Sigmoid colon (tissue), 7 donors: Measurements from ENCODE around the gene NRXN3. TPM values are rescaled to one million over a fixed set of nuclear protein-coding genes. Genes with fewer than 3 reads are reported as not detected.

Experiments used
- DNase-seq: peaks from one replicate; pipeline ENCODE4 v3.0.0-alpha.2; 2019
- H3K27ac ChIP-seq, 4 donors: fragments of 200-600 bp; sonication (generic); one replicate each; pipeline ENCODE4 v1.5.1; 2016 to 2019; ENCODE audit warnings: mild to moderate bottlenecking in 1 of 4
- H3K27me3 ChIP-seq, 3 donors: fragments of 200-600 bp; sonication (generic); one replicate each; pipeline ENCODE4 v1.5.1; 2019; ENCODE audit warnings: mild to moderate bottlenecking in 1 of 3
- H3K36me3 ChIP-seq, 4 donors: fragments of 200-600 bp; sonication (generic); one replicate each; pipeline ENCODE4 v1.5.1; 2016 to 2019
- H3K4me1 ChIP-seq, 4 donors: fragments of 200-600 bp; sonication (generic); one replicate each; pipeline ENCODE4 v1.5.1; 2017 to 2019
- H3K4me3 ChIP-seq, 4 donors: fragments of 200-600 bp; sonication (generic); one replicate each; pipeline ENCODE4 v1.5.1; 2017 to 2019; ENCODE audit warnings: mild to moderate bottlenecking in 2 of 4, moderate library complexity in 1 of 4
- H3K9me3 ChIP-seq, 4 donors: fragments of 200-600 bp in 3 of 4; sonication (generic) in 3 of 4; one replicate each; pipeline versions ENCODE4 v1.5.1 to v1.6.1; 2013 to 2019
- CTCF ChIP-seq, 4 experiments: fragments of 450-650 bp in 3 of 4; fragments of 200-600 bp in 1 of 4; IDR thresholded peaks; one replicate each; pipeline ENCODE4 v1.5.1; 2016 to 2019; ENCODE audit warnings: antibody characterized with exemption in 4 of 4, mild to moderate bottlenecking in 3 of 4, moderate library complexity in 2 of 4
- EP300 ChIP-seq, 4 donors: sonication (generic); formaldehyde crosslinking; IDR thresholded peaks; one replicate each; pipeline ENCODE4 v1.6.1; 2017; ENCODE audit warnings: antibody characterized with exemption in 4 of 4
- POLR2A ChIP-seq, 2 donors: fragments of 450-650 bp; IDR thresholded peaks; one replicate each; pipeline ENCODE4 v1.6.1; 2016; ENCODE audit warnings: antibody characterized with exemption in 2 of 2, mild to moderate bottlenecking in 2 of 2, moderate library complexity in 2 of 2
- POLR2AphosphoS5 ChIP-seq, 4 donors: sonication (generic); formaldehyde crosslinking; IDR thresholded peaks; one replicate each; pipeline ENCODE4 v1.6.1; 2017; ENCODE audit warnings: antibody characterized with exemption in 4 of 4
- WGBS, 2 donors: extraction: QIAGEN DNeasy Blood & Tissue Kit; methylation state at CpG; one replicate each; pipeline ENCODE4 v1.1.7; 2013; 5-methylcytosine and 5-hydroxymethylcytosine counted together
- intact Hi-C: fragments of 100-400 bp; cut with DNase I; formaldehyde crosslinking; loops from one replicate; pipeline ENCODE4 v1.15.1; 2023
- polyA plus RNA-seq, 3 donors: library from polyadenylated mRNA; stranded (reverse); fragments of 200-250 nt; gene quantifications; one replicate each; pipeline ENCODE4 v1.2.3, GENCODE V29; 2013
- total RNA-seq, 4 donors: library from RNA; depleted of rRNA; stranded (reverse); fragments of >200 nt; gene quantifications; one replicate each; pipeline ENCODE4 v1.1.0, GENCODE V29; 2016
- donor health status: healthy with polysubstance abuse.
- donor health status: Bipolar disorder and iron deficiency.
- donor health status: healthy.

Gene NRXN3
- total and polyA plus RNA-seq, 7 donors: 0.23 to 46.3 (median 23.2) TPM

GRCh38 chr14:78488938-78489337, 318.8 kb downstream of the NRXN3 start:
- no peaks in the 10 kb centered on the region for H3K27me3 ChIP-seq
- DNase-seq: no peak
- 74 to 84% methylated on average over 4 of the region's 4 CpGs for WGBS, 2 donors
- H3K4me3 ChIP-seq: no peak overlapping the region
- TF ChIP-seq CTCF (IDR thresholded peaks at IDR 0.05) (no peak), POLR2AphosphoS5 (IDR thresholded peaks at IDR 0.05) (no peak), POLR2A (IDR thresholded peaks at IDR 0.05) (no peak), EP300 (IDR thresholded peaks at IDR 0.05) (no peak)
- intact Hi-C loops: no loop called here
- no peaks in the 10 kb centered on the region for H3K4me1 ChIP-seq
- no peak overlapping the region for H3K27ac ChIP-seq
- no peaks in the 10 kb centered on the region for H3K9me3 ChIP-seq
- H3K36me3 ChIP-seq: no peaks in the 10 kb centered on the region

GRCh38 chr14:78491048-78491447, 320.9 kb downstream of the NRXN3 start:
- Histone ChIP-seq H3K27ac (no peak overlapping the region), H3K27me3 (no peaks in the 10 kb centered on the region), H3K36me3 (no peaks in the 10 kb centered on the region), H3K4me3 (no peak overlapping the region), H3K4me1 (no peaks in the 10 kb centered on the region), H3K9me3 (no peaks in the 10 kb centered on the region)
- intact Hi-C loops: no loop called here
- no peak for DNase-seq
- 82 to 83% methylated on average over 7 of the region's 7 CpGs for WGBS, 2 donors
- TF ChIP-seq POLR2AphosphoS5 (IDR thresholded peaks at IDR 0.05) (no peak), POLR2A (IDR thresholded peaks at IDR 0.05) (no peak), CTCF (IDR thresholded peaks at IDR 0.05) (no peak), EP300 (IDR thresholded peaks at IDR 0.05) (no peak)

GRCh38 chr14:78498062-78498595, 328.0 kb downstream of the NRXN3 start:
- no peaks in the 10 kb centered on the region for H3K4me1 ChIP-seq
- TF ChIP-seq POLR2AphosphoS5 (IDR thresholded peaks at IDR 0.05): no peak
- TF ChIP-seq EP300 (IDR thresholded peaks at IDR 0.05): no peak
- no peak for TF ChIP-seq POLR2A (IDR thresholded peaks at IDR 0.05)
- TF ChIP-seq CTCF (IDR thresholded peaks at IDR 0.05): no peak
- DNase-seq: no peak
- intact Hi-C loops: no loop called here
- H3K27ac ChIP-seq: no peak overlapping the region
- H3K4me3 ChIP-seq: no peak overlapping the region
- no peaks in the 10 kb centered on the region for H3K27me3 ChIP-seq
- H3K9me3 ChIP-seq: no peaks in the 10 kb centered on the region
- WGBS, 2 donors: 92 to 93% methylated on average over 2 of the region's 2 CpGs
- H3K36me3 ChIP-seq: no peaks in the 10 kb centered on the region

- no peaks in the 10 kb centered on the region for H3K4me1 ChIP-seq
- H3K27ac ChIP-seq: no peak overlapping the region
- DNase-seq: no peak
- no peak overlapping the region for H3K4me3 ChIP-seq
- TF ChIP-seq EP300 (IDR thresholded peaks at IDR 0.05): no peak
- no peaks in the 10 kb centered on the region for H3K27me3 ChIP-seq
- no peaks in the 10 kb centered on the region for H3K9me3 ChIP-seq
- WGBS, 2 donors: 75 to 85% methylated on average over 4 of the region's 4 CpGs
- no peaks in the 10 kb centered on the region for H3K36me3 ChIP-seq
- intact Hi-C loops: no loop called here
Measured at GRCh38 chr14:78501909-78502308, 331.7 kb downstream of the NRXN3 start.

- Histone ChIP-seq H3K4me1 (no peaks in the 10 kb centered on the region), H3K27ac (no peak overlapping the region), H3K9me3 (no peaks in the 10 kb centered on the region), H3K27me3 (no peaks in the 10 kb centered on the region), H3K4me3 (no peak overlapping the region), H3K36me3 (no peaks in the 10 kb centered on the region)
- intact Hi-C loops: no loop called here
- TF ChIP-seq EP300 (IDR thresholded peaks at IDR 0.05) (no peak), POLR2AphosphoS5 (IDR thresholded peaks at IDR 0.05) (no peak)
- 88 to 89% methylated on average over 4 of the region's 4 CpGs for WGBS, 2 donors
- no peak for DNase-seq
Measured at GRCh38 chr14:78508023-78508422, 337.9 kb downstream of the NRXN3 start.

GRCh38 chr14:78509516-78509915, 339.3 kb downstream of the NRXN3 start:
- no peaks in the 10 kb centered on the region for H3K27me3 ChIP-seq
- WGBS, 2 donors: 87 to 95% methylated on average over 2 of the region's 2 CpGs
- no peak overlapping the region for H3K4me3 ChIP-seq
- no peak overlapping the region for H3K27ac ChIP-seq
- H3K36me3 ChIP-seq: no peaks in the 10 kb centered on the region
- TF ChIP-seq EP300 (IDR thresholded peaks at IDR 0.05): no peak
- TF ChIP-seq POLR2A (IDR thresholded peaks at IDR 0.05): no peak
- no peak for TF ChIP-seq POLR2AphosphoS5 (IDR thresholded peaks at IDR 0.05)
- TF ChIP-seq CTCF (IDR thresholded peaks at IDR 0.05): no peak
- intact Hi-C loops: no loop called here
- no peak for DNase-seq
- H3K9me3 ChIP-seq: no peaks in the 10 kb centered on the region
- H3K4me1 ChIP-seq: no peaks in the 10 kb centered on the region
